Fibroblast of lung (primary cell): Measurements from ENCODE around the gene ATRX.

Source experiments
- CTCF ChIP-seq, 2 donors: IDR thresholded peaks in 1 of 2; conservative IDR thresholded peaks in 1 of 2; 1 replicate in 1 of 2; 2 replicates in 1 of 2; pipeline ENCODE4 v1.5.1; 2011 to 2012; ENCODE audit warnings: low read length in 2 of 2, control low read depth in 1 of 2, inconsistent platforms in 1 of 2, low read depth in 1 of 2, mild to moderate bottlenecking in 1 of 2
- EZH2 ChIP-seq: IDR thresholded peaks from 2 replicates; pipeline ENCODE4 v1.5.1; 2012; ENCODE audit warnings: low read length, control low read depth, mild to moderate bottlenecking; ENCODE audit errors: missing control alignments

DNA sequence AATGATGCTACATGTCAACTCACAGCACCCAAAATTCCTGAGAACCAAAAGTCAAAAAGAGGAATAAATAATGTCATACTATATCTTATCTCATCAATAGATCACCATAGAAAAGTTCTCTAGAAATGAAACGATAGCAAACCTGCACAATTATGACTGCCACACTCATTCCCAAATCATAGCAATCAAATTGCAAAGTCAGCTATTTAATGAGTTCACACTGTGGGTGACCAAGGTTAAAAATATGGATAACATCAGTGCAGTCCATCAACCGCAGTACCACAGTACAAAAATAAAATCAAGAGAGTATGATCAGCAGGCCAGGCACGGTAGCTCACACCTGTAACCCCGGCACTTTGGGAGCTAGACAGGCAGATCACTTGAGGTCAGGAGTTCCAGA is 62.3 kb downstream of the ATRX start:
- no peak for TF ChIP-seq CTCF (conservative IDR thresholded peaks at IDR 0.05 in 1 of 2, IDR thresholded peaks at IDR 0.05 in 1 of 2; ENCODE audit: low read depth in 1 of 2, low read length in 2 of 2)
- no peak for TF ChIP-seq EZH2
